Ectodermal cell (in vitro differentiated cells): Measurements from ENCODE around the gene PLD1.

Experiments
- H3K27ac ChIP-seq: 2 replicates; pipeline ENCODE4 v1.7.0; 2013; ENCODE audit warnings: mild to moderate bottlenecking, low read depth, low read length; ENCODE audit not compliant: insufficient read depth, poor library complexity, severe bottlenecking
- H3K27me3 ChIP-seq: 2 replicates; pipeline ENCODE4 v1.7.0; 2013; ENCODE audit warnings: mild to moderate bottlenecking, low read length; ENCODE audit not compliant: insufficient read depth, control insufficient read depth, poor library complexity, severe bottlenecking
- H3K36me3 ChIP-seq: one replicate; pipeline ENCODE4 v1.7.0; 2013; ENCODE audit warnings: low read length; ENCODE audit not compliant: control insufficient read depth, insufficient read depth
- H3K4me1 ChIP-seq: one replicate; pipeline ENCODE4 v1.7.0; 2013; ENCODE audit warnings: low read length; ENCODE audit not compliant: control insufficient read depth, insufficient read depth
- H3K4me3 ChIP-seq: 2 replicates; pipeline ENCODE4 v1.7.0; 2013; ENCODE audit warnings: low read depth, low read length, control low read depth; ENCODE audit not compliant: insufficient read depth
- H3K9me3 ChIP-seq: 2 replicates; pipeline ENCODE4 v1.7.0; 2013; ENCODE audit warnings: mild to moderate bottlenecking, low read length, moderate library complexity; ENCODE audit not compliant: control insufficient read depth
- WGBS, 2 experiments: methylation state at CpG; one replicate each; pipeline ENCODE4 v1.1.7; 2013; ENCODE audit warnings: missing lambda C conversion rate in 2 of 2; 5-methylcytosine and 5-hydroxymethylcytosine counted together

PLD1 gene

DNA sequence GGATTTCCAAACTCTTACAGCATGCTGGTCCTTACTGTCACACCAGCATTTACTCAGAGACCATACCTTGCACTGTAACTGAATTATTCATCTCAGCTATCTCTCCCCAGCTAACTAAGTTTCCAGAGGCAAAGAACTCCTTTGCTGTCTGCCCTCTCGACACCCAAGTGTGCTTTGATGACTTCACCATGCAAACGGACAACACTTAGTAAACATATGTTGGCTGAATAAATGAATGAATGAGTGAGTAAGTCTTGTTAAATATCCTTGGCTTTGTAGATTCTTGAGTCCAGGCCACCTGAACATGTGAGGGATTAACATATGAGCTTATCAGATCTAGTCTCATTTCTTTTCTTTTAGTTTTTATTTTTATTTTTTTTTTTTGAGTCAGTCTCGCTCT is 138.2 kb downstream of the PLD1 start:
- H3K27ac ChIP-seq: no peak overlapping the region
- no peaks in the 10 kb centered on the region for H3K36me3 ChIP-seq
- 94 to 95% methylated on average over 3 of the region's 3 CpGs for WGBS, 2 experiments
- H3K9me3 ChIP-seq: no peaks in the 10 kb centered on the region
- no peaks in the 10 kb centered on the region for H3K27me3 ChIP-seq
- no peaks in the 10 kb centered on the region for H3K4me1 ChIP-seq
- H3K4me3 ChIP-seq: no peak overlapping the region

DNA sequence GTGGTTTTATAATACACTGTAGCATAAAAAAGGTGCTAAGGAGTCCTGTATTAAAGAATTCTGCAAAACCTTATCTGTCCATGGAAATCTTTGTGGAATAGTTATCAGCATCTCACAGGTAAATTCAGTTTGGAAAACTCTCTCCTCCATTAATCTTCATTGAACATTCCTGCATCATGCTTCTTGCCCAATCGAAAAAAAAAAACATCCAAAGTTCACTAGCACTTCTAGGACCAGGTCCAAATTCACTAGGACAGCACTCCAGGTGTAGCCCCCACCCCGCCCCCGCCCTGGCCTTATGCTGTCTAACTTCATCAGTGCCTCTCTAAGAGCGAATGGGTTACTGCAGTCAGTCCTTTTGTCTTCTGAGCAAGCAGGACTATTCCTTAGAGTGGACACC is 138.6 kb downstream of the PLD1 start:
- H3K36me3 ChIP-seq: no peaks in the 10 kb centered on the region
- no peak overlapping the region for H3K27ac ChIP-seq
- H3K9me3 ChIP-seq: no peaks in the 10 kb centered on the region
- no peak overlapping the region for H3K4me3 ChIP-seq
- WGBS, 2 experiments: 91 to 95% methylated on average over 4 of the region's 4 CpGs
- no peaks in the 10 kb centered on the region for H3K4me1 ChIP-seq
- H3K27me3 ChIP-seq: no peaks in the 10 kb centered on the region

- 94 to 96% methylated on average over 3 of the region's 4 CpGs for WGBS, 2 experiments
- H3K4me1 ChIP-seq: no peaks in the 10 kb centered on the region
- H3K9me3 ChIP-seq: no peaks in the 10 kb centered on the region
- no peak overlapping the region for H3K27ac ChIP-seq
- H3K4me3 ChIP-seq: no peak overlapping the region
- no peaks in the 10 kb centered on the region for H3K27me3 ChIP-seq
- no peaks in the 10 kb centered on the region for H3K36me3 ChIP-seq
Measured at GRCh38 chr3:171666516-171666915, 143.8 kb downstream of the PLD1 start.

DNA sequence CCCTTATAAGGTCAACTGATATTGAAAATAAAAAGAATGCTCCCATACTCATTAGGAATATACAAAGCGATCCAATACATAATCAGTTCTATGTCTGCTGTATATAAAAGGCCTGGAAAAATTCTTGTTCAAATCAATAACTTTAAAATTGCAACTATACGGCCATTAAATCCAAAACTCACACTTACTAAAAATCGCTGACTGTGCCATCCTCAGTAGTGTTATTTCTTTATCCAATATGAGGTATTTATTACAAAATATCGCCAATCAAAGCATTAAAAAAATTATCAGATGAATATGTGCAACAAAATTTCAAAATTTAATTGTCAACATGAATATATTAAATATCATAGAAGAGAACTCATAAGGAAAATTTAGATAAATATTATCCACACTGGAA is 146.5 kb downstream of the PLD1 start:
- H3K36me3 ChIP-seq: no peaks in the 10 kb centered on the region
- H3K27ac ChIP-seq: no peak overlapping the region
- no peaks in the 10 kb centered on the region for H3K27me3 ChIP-seq
- H3K4me1 ChIP-seq: no peaks in the 10 kb centered on the region
- WGBS, 2 experiments: 86 to 93% methylated on average over 1 to 3 of the region's 4 CpGs
- no peak overlapping the region for H3K4me3 ChIP-seq
- H3K9me3 ChIP-seq: no peaks in the 10 kb centered on the region

DNA sequence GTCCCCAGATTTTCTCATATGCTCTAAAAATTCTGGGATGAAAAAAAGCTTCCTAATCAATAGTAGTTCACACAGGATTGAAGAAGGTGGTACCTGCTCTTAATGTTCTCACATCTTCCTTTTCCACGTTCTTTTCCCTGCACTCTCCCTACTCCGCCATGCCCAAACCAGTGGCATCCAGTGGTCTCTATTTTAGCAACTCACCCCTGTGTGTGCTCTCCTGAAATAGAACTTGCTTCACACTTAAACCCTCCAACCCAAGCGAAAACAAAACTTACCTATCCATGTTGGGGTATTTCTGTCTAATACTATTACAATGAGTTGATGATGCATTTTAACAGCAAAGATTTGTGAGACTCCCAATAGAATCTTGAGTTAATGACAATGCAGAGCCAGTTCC is 148.8 kb downstream of the PLD1 start:
- Histone ChIP-seq H3K4me1 (no peaks in the 10 kb centered on the region), H3K27ac (no peak overlapping the region), H3K9me3 (no peaks in the 10 kb centered on the region), H3K27me3 (no peaks in the 10 kb centered on the region), H3K4me3 (no peak overlapping the region), H3K36me3 (no peaks in the 10 kb centered on the region)
- WGBS, 2 experiments: 88 to 93% methylated on average over 2 of the region's 3 CpGs

- Histone ChIP-seq H3K4me1 (no peaks in the 10 kb centered on the region), H3K27ac (no peak overlapping the region), H3K9me3 (no peaks in the 10 kb centered on the region), H3K4me3 (no peak overlapping the region), H3K36me3 (no peaks in the 10 kb centered on the region), H3K27me3 (no peaks in the 10 kb centered on the region)
- WGBS, 2 experiments: 95 to 96% methylated on average over 3 of the region's 3 CpGs
Measured at GRCh38 chr3:171660188-171660587, 150.1 kb downstream of the PLD1 start.

- Histone ChIP-seq H3K27me3 (no peaks in the 10 kb centered on the region), H3K9me3 (no peaks in the 10 kb centered on the region)
- WGBS, 2 experiments: 92 to 97% methylated on average over 3 of the region's 3 CpGs
Measured at GRCh38 chr3:171658841-171659240, 151.4 kb downstream of the PLD1 start.

GRCh38 chr3:171654809-171655208 is 155.5 kb downstream of the PLD1 start:
- 88 to 96% methylated on average over 3 of the region's 3 CpGs for WGBS, 2 experiments
- Histone ChIP-seq H3K27ac (no peak overlapping the region), H3K4me1 (no peaks in the 10 kb centered on the region), H3K9me3 (no peaks in the 10 kb centered on the region), H3K36me3 (no peaks in the 10 kb centered on the region), H3K4me3 (no peak overlapping the region), H3K27me3 (no peaks in the 10 kb centered on the region)

More at GRCh38 chr3:171658841-171659240, 151.4 kb downstream of the PLD1 start:
- Histone ChIP-seq H3K27ac (no peak overlapping the region), H3K4me1 (no peaks in the 10 kb centered on the region), H3K4me3 (no peak overlapping the region), H3K36me3 (no peaks in the 10 kb centered on the region)

DNA sequence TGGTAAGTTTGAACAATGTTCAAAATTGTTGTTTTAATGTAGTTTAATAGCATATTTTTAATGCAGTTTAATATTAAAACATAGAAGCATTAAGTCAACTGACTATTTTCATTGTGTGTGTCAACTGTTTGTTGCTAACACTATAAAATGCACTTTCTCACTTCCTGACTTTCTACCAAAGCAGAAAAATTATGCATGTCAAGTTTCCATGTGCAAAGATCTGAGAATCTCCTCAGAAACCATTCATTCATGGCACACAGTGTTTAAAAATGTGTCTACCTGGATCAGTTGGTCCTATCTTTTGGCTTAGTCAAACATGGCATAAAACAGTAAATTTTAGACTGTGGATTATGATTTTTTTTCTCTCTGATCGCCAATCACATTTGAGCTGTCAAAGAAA is 156.0 kb downstream of the PLD1 start:
- no peaks in the 10 kb centered on the region for H3K4me1 ChIP-seq
- H3K4me3 ChIP-seq: no peak overlapping the region
- no peaks in the 10 kb centered on the region for H3K9me3 ChIP-seq
- WGBS, 2 experiments: 82 to 100% methylated on average over 1 of the region's 1 CpG
- H3K36me3 ChIP-seq: no peaks in the 10 kb centered on the region
- H3K27me3 ChIP-seq: no peaks in the 10 kb centered on the region
- H3K27ac ChIP-seq: no peak overlapping the region

GRCh38 chr3:171653701-171654100 is 156.6 kb downstream of the PLD1 start:
- H3K9me3 ChIP-seq: no peaks in the 10 kb centered on the region
- no peaks in the 10 kb centered on the region for H3K27me3 ChIP-seq
- H3K27ac ChIP-seq: no peak overlapping the region
- no peaks in the 10 kb centered on the region for H3K36me3 ChIP-seq
- 87 to 93% methylated on average over 6 of the region's 6 CpGs for WGBS, 2 experiments
- no peak overlapping the region for H3K4me3 ChIP-seq
- H3K4me1 ChIP-seq: no peaks in the 10 kb centered on the region

GRCh38 chr3:171652932-171653331 is 157.4 kb downstream of the PLD1 start:
- no peaks in the 10 kb centered on the region for H3K4me1 ChIP-seq
- H3K27ac ChIP-seq: no peak overlapping the region
- no peaks in the 10 kb centered on the region for H3K36me3 ChIP-seq
- WGBS, 2 experiments: 92 to 100% methylated on average over 1 of the region's 1 CpG
- H3K4me3 ChIP-seq: no peak overlapping the region
- H3K27me3 ChIP-seq: no peaks in the 10 kb centered on the region
- H3K9me3 ChIP-seq: no peaks in the 10 kb centered on the region
